AG09309 (cell line): ENCODE results near the gene VSTM2B.

Experiments
- DNase-seq: peaks from one replicate; pipeline ENCODE4 v3.0.0-alpha.2; 2010; ENCODE audit warnings: low read depth
- H3K4me3 ChIP-seq: 2 replicates; pipeline ENCODE4 v1.5.1; 2011; ENCODE audit warnings: mild to moderate bottlenecking, low read depth, low read length, moderate library complexity; ENCODE audit not compliant: control insufficient read depth
- CTCF ChIP-seq: IDR thresholded peaks from 2 replicates; pipeline ENCODE4 v1.5.1; 2011; ENCODE audit warnings: mild to moderate bottlenecking, low read depth, low read length, inconsistent platforms; ENCODE audit not compliant: insufficient read depth, control insufficient read depth; ENCODE audit errors: missing control alignments

The VSTM2B gene

GRCh38 chr19:29508181-29508580 lies 17.6 kb upstream of the VSTM2B start:
- DNase-seq = no peak
- H3K4me3 ChIP-seq = no peak overlapping the region
- TF ChIP-seq CTCF = no peak

DNA sequence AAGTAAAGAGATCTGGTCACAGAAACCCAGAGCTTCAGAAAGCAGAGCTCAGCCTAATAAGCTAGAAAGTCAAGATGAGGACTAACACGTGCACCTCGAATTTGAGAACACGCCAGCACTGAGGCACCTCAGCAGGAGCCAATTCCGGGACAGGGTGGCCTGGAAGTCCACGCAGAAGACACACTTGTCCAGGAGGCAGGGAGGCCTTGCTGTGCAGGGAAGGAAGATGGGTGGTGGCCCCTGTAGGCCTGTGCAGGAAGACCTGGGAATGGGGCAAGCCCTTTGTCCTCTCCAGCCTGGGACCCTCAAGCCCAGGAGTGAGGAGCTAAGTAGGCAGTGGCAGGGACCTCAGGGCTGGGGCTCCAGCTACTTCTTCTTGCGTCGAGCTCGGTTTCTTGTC lies 16.3 kb upstream of the VSTM2B start:
- TF ChIP-seq CTCF = no peak
- DNase-seq = no peak
- no peak overlapping the region for H3K4me3 ChIP-seq

GRCh38 chr19:29510701-29511265 lies 15.0 kb upstream of the VSTM2B start:
- H3K4me3 ChIP-seq = no peak overlapping the region
- no peak for TF ChIP-seq CTCF
- DNase-seq = no peak

DNA sequence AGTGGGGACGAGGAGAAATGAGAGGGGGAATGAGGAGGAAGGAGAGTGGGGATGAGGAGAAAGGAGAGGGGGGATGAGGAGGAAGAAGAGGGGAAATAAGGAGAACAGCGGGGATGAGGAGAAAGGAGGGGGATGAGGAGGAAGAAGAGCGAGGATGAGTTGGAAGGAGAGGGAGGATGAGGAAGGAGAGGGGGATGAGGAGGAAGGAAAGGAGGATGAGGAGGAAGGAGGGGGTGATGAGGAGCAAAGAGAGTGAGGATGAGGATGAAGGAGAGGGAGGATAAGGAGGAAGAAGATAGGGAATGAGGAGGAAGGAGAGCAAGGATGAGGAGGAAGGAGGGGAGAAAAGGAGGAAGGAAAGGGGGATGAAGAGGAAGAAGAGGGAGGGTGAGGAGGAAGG lies 14.0 kb upstream of the VSTM2B start:
- no peak overlapping the region for H3K4me3 ChIP-seq
- no peak for TF ChIP-seq CTCF
- DNase-seq = no peak

DNA sequence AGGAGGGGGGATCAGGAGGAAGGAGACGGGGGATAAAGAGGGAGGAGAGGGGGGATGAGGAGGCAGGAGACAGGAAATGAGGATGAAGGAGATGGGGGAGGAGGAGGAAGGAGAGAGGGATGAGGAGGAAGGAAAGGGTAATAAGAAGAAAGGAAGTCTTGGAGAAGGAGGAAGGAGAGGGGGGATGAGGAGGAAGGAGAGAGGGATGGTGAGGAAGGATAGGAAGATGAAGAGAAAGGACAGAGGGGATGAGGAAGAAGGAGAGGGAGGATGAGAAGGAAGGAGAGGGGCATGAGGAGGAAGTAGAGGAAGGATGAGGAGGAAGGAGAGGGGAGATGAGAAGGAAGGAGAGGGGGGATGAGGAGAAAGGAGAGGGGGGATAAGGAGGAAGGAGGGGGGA lies 13.0 kb upstream of the VSTM2B start:
- TF ChIP-seq CTCF = no peak
- DNase-seq = no peak
- H3K4me3 ChIP-seq = no peak overlapping the region

GRCh38 chr19:29514525-29515232 lies 11.1 kb upstream of the VSTM2B start:
- H3K4me3 ChIP-seq = no peak overlapping the region
- TF ChIP-seq CTCF = no peak
- DNase-seq = no peak
